Hepatocyte (in vitro differentiated cells): Measurements from ENCODE around the gene ORC3. TPM values are rescaled to one million over a fixed set of nuclear protein-coding genes. Genes with fewer than 3 reads are reported as not detected.

Experiments
- DNase-seq: peaks from one replicate; pipeline ENCODE4 v3.0.0-alpha.2; 2016; ENCODE audit warnings: low spot score
- H2AFZ ChIP-seq: fragments of 200-600 bp; sonication (generic); 2 replicates; pipeline ENCODE4 v1.6.0; 2016; ENCODE audit warnings: antibody characterized with exemption, mild to moderate bottlenecking
- H3K27ac ChIP-seq: fragments of 200-600 bp; sonication (generic); 2 replicates; pipeline ENCODE4 v1.5.1; 2016; ENCODE audit warnings: mild to moderate bottlenecking
- H3K27me3 ChIP-seq: fragments of 200-600 bp; sonication (generic); 2 replicates; pipeline ENCODE4 v1.6.1; 2016
- H3K36me3 ChIP-seq: fragments of 200-600 bp; sonication (generic); replicated peaks from 2 replicates; pipeline ENCODE4 v1.5.1; 2016; ENCODE audit warnings: low read depth; ENCODE audit not compliant: insufficient read depth
- H3K4me1 ChIP-seq: fragments of 200-600 bp; sonication (generic); 2 replicates; pipeline ENCODE4 v1.5.1; 2016; ENCODE audit warnings: mild to moderate bottlenecking, moderate library complexity; ENCODE audit not compliant: insufficient read depth
- H3K4me2 ChIP-seq: fragments of 200-600 bp; sonication (generic); 2 replicates; pipeline ENCODE4 v1.6.0; 2016
- H3K4me3 ChIP-seq: fragments of 200-600 bp; sonication (generic); 2 replicates; pipeline ENCODE4 v1.5.1; 2016; ENCODE audit warnings: mild to moderate bottlenecking
- H3K79me2 ChIP-seq: fragments of 200-600 bp; sonication (generic); 2 replicates; pipeline ENCODE4 v1.6.0; 2017; ENCODE audit warnings: mild to moderate bottlenecking
- H3K9me2 ChIP-seq: fragments of 200-600 bp; sonication (generic); replicated peaks from 2 replicates; pipeline ENCODE4 v1.6.0; 2017; ENCODE audit warnings: mild to moderate bottlenecking; ENCODE audit not compliant: insufficient read depth
- H3K9me3 ChIP-seq: fragments of 200-600 bp; sonication (generic); 2 replicates; pipeline ENCODE4 v1.5.1; 2016; ENCODE audit warnings: low read depth, mild to moderate bottlenecking
- H4K20me1 ChIP-seq: fragments of 200-600 bp; sonication (generic); 2 replicates; pipeline ENCODE4 v1.6.0; 2016; ENCODE audit warnings: mild to moderate bottlenecking; ENCODE audit not compliant: insufficient read depth, poor library complexity, severe bottlenecking
- CTCF ChIP-seq: fragments of 200-600 bp; sonication (generic); IDR thresholded peaks from 2 replicates; pipeline ENCODE4 v1.5.1; 2016; ENCODE audit warnings: antibody characterized with exemption, mild to moderate bottlenecking; ENCODE audit not compliant: poor library complexity
- EZH2 ChIP-seq: fragments of 200-600 bp; sonication (generic); IDR thresholded peaks from 2 replicates; pipeline ENCODE4 v1.6.1; 2016; ENCODE audit warnings: antibody characterized with exemption, mild to moderate bottlenecking, borderline replicate concordance
- EZH2phosphoT487 ChIP-seq: fragments of 200-600 bp; sonication (generic); IDR thresholded peaks from one replicate; pipeline ENCODE4 v1.6.1; 2018; ENCODE audit warnings: antibody characterized with exemption, mild to moderate bottlenecking, low read depth, moderate library complexity; ENCODE audit not compliant: unreplicated experiment, severe bottlenecking
- WGBS: methylation state at CpG from one replicate; pipeline ENCODE4 v1.1.6; 2016; ENCODE audit warnings: low lambda C conversion rate; ENCODE audit errors: missing lambda C conversion rate; 5-methylcytosine and 5-hydroxymethylcytosine counted together
- polyA plus RNA-seq: library from polyadenylated mRNA; unstranded; fragments of >200 nt; fragmentation: Nextera tagmentation; extraction: Ambion mirVana; gene quantifications from 2 replicates; pipeline ENCODE4 v1.2.1, GENCODE V29; 2016
- total RNA-seq: library from RNA; depleted of rRNA; stranded (reverse); fragments of >200 nt; gene quantifications from 2 replicates; pipeline ENCODE4 v1.2.3, GENCODE V29; 2014

The ORC3 gene
- total and polyA plus RNA-seq, 2 experiments from 2014 or later, result 19.6 to 24.2 TPM

- peaks cover 12% of the 10 kb centered on the region for H3K79me2 ChIP-seq
- WGBS, result 63% methylated on average over 6 of the region's 6 CpGs
- peaks cover 12% of the 10 kb centered on the region for H3K4me1 ChIP-seq
- no peaks in the 10 kb centered on the region for H3K36me3 ChIP-seq
- no peaks in the 10 kb centered on the region for H3K9me2 ChIP-seq
- peak overlapping the region; percentile 72 for H3K27ac ChIP-seq
- H2AFZ ChIP-seq, result no peak overlapping the region
- H4K20me1 ChIP-seq, result no peaks in the 10 kb centered on the region
- no peaks in the 10 kb centered on the region for H3K9me3 ChIP-seq
- no peak overlapping the region for H3K4me3 ChIP-seq
- H3K4me2 ChIP-seq, result no peak overlapping the region
- DNase-seq, result peak; percentile 51
- H3K27me3 ChIP-seq, result no peaks in the 10 kb centered on the region
- TF ChIP-seq EZH2phosphoT487, result no peak
- no peak for TF ChIP-seq CTCF
- no peak for TF ChIP-seq EZH2
Measured at GRCh38 chr6:87671555-87672029, 81.7 kb downstream of the ORC3 start.

- no peaks in the 10 kb centered on the region for H3K36me3 ChIP-seq
- H2AFZ ChIP-seq, result no peak overlapping the region
- no peaks in the 10 kb centered on the region for H3K9me3 ChIP-seq
- DNase-seq, result no peak
- TF ChIP-seq EZH2phosphoT487, result no peak
- TF ChIP-seq CTCF, result no peak
- no peak for TF ChIP-seq EZH2
- peaks cover 12% of the 10 kb centered on the region for H3K4me1 ChIP-seq
- H3K27ac ChIP-seq, result peak overlapping the region; percentile 67
- no peak overlapping the region for H3K4me2 ChIP-seq
- H4K20me1 ChIP-seq, result no peaks in the 10 kb centered on the region
- H3K27me3 ChIP-seq, result no peaks in the 10 kb centered on the region
- 73% methylated on average over 2 of the region's 2 CpGs for WGBS
- H3K79me2 ChIP-seq, result peaks cover 23% of the 10 kb centered on the region
- H3K9me2 ChIP-seq, result no peaks in the 10 kb centered on the region
- H3K4me3 ChIP-seq, result no peak overlapping the region
Measured at GRCh38 chr6:87672641-87673040, 82.7 kb downstream of the ORC3 start.

GRCh38 chr6:87673237-87673636 lies 83.3 kb downstream of the ORC3 start:
- H3K27ac ChIP-seq, result peak overlapping the region; percentile 67
- no peaks in the 10 kb centered on the region for H4K20me1 ChIP-seq
- H2AFZ ChIP-seq, result no peak overlapping the region
- DNase-seq, result no peak
- H3K27me3 ChIP-seq, result no peaks in the 10 kb centered on the region
- H3K4me1 ChIP-seq, result peaks cover 12% of the 10 kb centered on the region
- H3K9me2 ChIP-seq, result no peaks in the 10 kb centered on the region
- no peaks in the 10 kb centered on the region for H3K9me3 ChIP-seq
- TF ChIP-seq CTCF (no peak), EZH2 (no peak), EZH2phosphoT487 (no peak)
- no peak overlapping the region for H3K4me3 ChIP-seq
- H3K79me2 ChIP-seq, result peaks cover 28% of the 10 kb centered on the region
- no peak overlapping the region for H3K4me2 ChIP-seq
- no peaks in the 10 kb centered on the region for H3K36me3 ChIP-seq
- WGBS, result 93% methylated on average over 5 of the region's 5 CpGs

GRCh38 chr6:87674290-87674689 lies 84.4 kb downstream of the ORC3 start:
- Histone ChIP-seq H3K27me3 (no peaks in the 10 kb centered on the region), H3K4me1 (peaks cover 12% of the 10 kb centered on the region), H3K9me2 (no peaks in the 10 kb centered on the region), H3K9me3 (no peaks in the 10 kb centered on the region), H3K27ac (no peak overlapping the region), H3K79me2 (peaks cover 39% of the 10 kb centered on the region), H3K36me3 (no peaks in the 10 kb centered on the region), H3K4me3 (no peak overlapping the region), H4K20me1 (no peaks in the 10 kb centered on the region), H3K4me2 (no peak overlapping the region), H2AFZ (no peak overlapping the region)
- TF ChIP-seq EZH2phosphoT487, result no peak
- no peak for TF ChIP-seq CTCF
- TF ChIP-seq EZH2, result no peak
- DNase-seq, result no peak
